ENCODE measurements around the gene ACTN4.

DNA sequence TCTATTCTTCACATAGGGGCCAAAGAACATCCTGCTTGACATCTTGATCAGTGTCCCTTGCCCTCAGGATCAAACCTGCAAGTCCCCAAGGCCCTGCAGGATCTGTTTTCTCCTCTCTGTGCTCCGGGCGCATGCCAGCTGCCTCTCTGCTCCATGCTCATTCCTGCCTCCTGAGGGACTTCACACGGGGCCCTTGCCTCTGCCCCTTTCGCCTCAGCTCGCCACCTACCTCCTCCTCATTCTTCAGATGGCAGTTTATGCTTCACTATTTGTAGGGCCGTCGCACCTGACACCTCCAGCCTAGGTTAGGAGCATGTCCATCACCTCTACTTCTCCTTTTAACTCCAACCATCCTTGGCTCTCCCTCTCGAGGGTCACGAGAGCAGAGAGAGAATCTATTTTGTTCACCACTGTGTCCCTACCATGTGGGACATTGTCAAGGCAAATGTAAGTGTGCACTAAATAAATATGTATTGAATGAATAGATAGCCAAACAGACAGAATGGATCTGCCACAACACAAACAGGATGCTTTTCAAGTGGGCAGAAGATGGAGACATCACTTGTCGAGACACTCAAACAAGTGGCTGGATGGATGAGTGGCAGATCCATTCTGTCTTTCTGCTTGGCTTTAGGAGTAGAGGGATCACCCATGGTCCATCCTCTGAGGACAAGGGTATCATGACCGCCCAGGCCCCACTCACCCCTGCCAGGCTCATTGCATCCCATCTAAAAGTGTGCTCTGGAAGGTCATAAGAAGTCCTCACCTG is 29.6 kb downstream of the ACTN4 start:
- TF ChIP-seq, protein P1, sequence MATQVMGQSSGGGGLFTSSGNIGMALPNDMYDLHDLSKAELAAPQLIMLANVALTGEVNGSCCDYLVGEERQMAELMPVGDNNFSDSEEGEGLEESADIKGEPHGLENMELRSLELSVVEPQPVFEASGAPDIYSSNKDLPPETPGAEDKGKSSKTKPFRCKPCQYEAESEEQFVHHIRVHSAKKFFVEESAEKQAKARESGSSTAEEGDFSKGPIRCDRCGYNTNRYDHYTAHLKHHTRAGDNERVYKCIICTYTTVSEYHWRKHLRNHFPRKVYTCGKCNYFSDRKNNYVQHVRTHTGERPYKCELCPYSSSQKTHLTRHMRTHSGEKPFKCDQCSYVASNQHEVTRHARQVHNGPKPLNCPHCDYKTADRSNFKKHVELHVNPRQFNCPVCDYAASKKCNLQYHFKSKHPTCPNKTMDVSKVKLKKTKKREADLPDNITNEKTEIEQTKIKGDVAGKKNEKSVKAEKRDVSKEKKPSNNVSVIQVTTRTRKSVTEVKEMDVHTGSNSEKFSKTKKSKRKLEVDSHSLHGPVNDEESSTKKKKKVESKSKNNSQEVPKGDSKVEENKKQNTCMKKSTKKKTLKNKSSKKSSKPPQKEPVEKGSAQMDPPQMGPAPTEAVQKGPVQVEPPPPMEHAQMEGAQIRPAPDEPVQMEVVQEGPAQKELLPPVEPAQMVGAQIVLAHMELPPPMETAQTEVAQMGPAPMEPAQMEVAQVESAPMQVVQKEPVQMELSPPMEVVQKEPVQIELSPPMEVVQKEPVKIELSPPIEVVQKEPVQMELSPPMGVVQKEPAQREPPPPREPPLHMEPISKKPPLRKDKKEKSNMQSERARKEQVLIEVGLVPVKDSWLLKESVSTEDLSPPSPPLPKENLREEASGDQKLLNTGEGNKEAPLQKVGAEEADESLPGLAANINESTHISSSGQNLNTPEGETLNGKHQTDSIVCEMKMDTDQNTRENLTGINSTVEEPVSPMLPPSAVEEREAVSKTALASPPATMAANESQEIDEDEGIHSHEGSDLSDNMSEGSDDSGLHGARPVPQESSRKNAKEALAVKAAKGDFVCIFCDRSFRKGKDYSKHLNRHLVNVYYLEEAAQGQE (IDR thresholded peaks at IDR 0.05; ENCODE audit: low read depth, low read length), result no peak
- TF ChIP-seq POLR2AphosphoS5 (IDR thresholded peaks at IDR 0.05; ENCODE audit: low read length) (no peak), IKZF1 (conservative IDR thresholded peaks at IDR 0.05) (no peak), NFYB (IDR thresholded peaks at IDR 0.05; ENCODE audit: insufficient read depth, low read depth, low read length) (no peak), PML (IDR thresholded peaks at IDR 0.05; ENCODE audit: low read length) (no peak)
- TF ChIP-seq, protein P2, sequence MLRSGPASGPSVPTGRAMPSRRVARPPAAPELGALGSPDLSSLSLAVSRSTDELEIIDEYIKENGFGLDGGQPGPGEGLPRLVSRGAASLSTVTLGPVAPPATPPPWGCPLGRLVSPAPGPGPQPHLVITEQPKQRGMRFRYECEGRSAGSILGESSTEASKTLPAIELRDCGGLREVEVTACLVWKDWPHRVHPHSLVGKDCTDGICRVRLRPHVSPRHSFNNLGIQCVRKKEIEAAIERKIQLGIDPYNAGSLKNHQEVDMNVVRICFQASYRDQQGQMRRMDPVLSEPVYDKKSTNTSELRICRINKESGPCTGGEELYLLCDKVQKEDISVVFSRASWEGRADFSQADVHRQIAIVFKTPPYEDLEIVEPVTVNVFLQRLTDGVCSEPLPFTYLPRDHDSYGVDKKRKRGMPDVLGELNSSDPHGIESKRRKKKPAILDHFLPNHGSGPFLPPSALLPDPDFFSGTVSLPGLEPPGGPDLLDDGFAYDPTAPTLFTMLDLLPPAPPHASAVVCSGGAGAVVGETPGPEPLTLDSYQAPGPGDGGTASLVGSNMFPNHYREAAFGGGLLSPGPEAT (IDR thresholded peaks at IDR 0.05; ENCODE audit: low read depth), result no peak
- TF ChIP-seq, protein P3, sequence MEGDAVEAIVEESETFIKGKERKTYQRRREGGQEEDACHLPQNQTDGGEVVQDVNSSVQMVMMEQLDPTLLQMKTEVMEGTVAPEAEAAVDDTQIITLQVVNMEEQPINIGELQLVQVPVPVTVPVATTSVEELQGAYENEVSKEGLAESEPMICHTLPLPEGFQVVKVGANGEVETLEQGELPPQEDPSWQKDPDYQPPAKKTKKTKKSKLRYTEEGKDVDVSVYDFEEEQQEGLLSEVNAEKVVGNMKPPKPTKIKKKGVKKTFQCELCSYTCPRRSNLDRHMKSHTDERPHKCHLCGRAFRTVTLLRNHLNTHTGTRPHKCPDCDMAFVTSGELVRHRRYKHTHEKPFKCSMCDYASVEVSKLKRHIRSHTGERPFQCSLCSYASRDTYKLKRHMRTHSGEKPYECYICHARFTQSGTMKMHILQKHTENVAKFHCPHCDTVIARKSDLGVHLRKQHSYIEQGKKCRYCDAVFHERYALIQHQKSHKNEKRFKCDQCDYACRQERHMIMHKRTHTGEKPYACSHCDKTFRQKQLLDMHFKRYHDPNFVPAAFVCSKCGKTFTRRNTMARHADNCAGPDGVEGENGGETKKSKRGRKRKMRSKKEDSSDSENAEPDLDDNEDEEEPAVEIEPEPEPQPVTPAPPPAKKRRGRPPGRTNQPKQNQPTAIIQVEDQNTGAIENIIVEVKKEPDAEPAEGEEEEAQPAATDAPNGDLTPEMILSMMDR (IDR thresholded peaks at IDR 0.05 in 2 of 3, conservative IDR thresholded peaks at IDR 0.05 in 1 of 3; ENCODE audit: control insufficient read depth in 2 of 3, extremely low read depth in 1 of 3, insufficient read depth in 1 of 3, low read depth in 3 of 3, low read length in 3 of 3), result no peak

Data from GM12878 (cell line).